ENCODE data around the gene WDR6.

Gene WDR6

GRCh38 chr3:49057268-49057667, 50.1 kb downstream of the WDR6 start:
- TF ChIP-seq NFRKB (IDR thresholded peaks at IDR 0.05) (no peak), ARNT (IDR thresholded peaks at IDR 0.05) (no peak), FOXA1 (IDR thresholded peaks at IDR 0.05) (no peak), L3MBTL2 (conservative IDR thresholded peaks at IDR 0.05) (no peak), SUZ12 (IDR thresholded peaks at IDR 0.05) (no peak), ELF4 (IDR thresholded peaks at IDR 0.05) (no peak), ZNF384 (IDR thresholded peaks at IDR 0.05) (no peak), TARDBP (IDR thresholded peaks at IDR 0.05) (no peak), HDGF (IDR thresholded peaks at IDR 0.05; ENCODE audit: borderline replicate concordance) (no peak)
- POLR2A ChIA-PET, result no interaction called here
- CTCF ChIA-PET, result no interaction called here
- DNase-seq (ENCODE audit: extremely low spot score), result no peak

- no peak for DNase-seq (ENCODE audit: extremely low spot score)
- ChIA-PET POLR2A (no interaction called here), CTCF (no interaction called here)
- no peak for TF ChIP-seq FOXA1 (IDR thresholded peaks at IDR 0.05)
- no peak for TF ChIP-seq FOXM1 (IDR thresholded peaks at IDR 0.05; ENCODE audit: borderline replicate concordance)
- TF ChIP-seq L3MBTL2 (conservative IDR thresholded peaks at IDR 0.05), result no peak
- TF ChIP-seq LEF1 (IDR thresholded peaks at IDR 0.05; ENCODE audit: borderline replicate concordance), result no peak
- TF ChIP-seq SUZ12 (IDR thresholded peaks at IDR 0.05), result no peak
- no peak for TF ChIP-seq TARDBP (IDR thresholded peaks at IDR 0.05)
- TF ChIP-seq ZNF384 (IDR thresholded peaks at IDR 0.05), result no peak
- TF ChIP-seq SP1 (IDR thresholded peaks at IDR 0.05), result no peak
- no peak for TF ChIP-seq ELF4 (IDR thresholded peaks at IDR 0.05)
Measured at GRCh38 chr3:49058011-49058410, 50.8 kb downstream of the WDR6 start.

Data from HEK293T (cell line).